ENCODE measurements around the gene CDC42BPB.

The CDC42BPB gene, protein sequence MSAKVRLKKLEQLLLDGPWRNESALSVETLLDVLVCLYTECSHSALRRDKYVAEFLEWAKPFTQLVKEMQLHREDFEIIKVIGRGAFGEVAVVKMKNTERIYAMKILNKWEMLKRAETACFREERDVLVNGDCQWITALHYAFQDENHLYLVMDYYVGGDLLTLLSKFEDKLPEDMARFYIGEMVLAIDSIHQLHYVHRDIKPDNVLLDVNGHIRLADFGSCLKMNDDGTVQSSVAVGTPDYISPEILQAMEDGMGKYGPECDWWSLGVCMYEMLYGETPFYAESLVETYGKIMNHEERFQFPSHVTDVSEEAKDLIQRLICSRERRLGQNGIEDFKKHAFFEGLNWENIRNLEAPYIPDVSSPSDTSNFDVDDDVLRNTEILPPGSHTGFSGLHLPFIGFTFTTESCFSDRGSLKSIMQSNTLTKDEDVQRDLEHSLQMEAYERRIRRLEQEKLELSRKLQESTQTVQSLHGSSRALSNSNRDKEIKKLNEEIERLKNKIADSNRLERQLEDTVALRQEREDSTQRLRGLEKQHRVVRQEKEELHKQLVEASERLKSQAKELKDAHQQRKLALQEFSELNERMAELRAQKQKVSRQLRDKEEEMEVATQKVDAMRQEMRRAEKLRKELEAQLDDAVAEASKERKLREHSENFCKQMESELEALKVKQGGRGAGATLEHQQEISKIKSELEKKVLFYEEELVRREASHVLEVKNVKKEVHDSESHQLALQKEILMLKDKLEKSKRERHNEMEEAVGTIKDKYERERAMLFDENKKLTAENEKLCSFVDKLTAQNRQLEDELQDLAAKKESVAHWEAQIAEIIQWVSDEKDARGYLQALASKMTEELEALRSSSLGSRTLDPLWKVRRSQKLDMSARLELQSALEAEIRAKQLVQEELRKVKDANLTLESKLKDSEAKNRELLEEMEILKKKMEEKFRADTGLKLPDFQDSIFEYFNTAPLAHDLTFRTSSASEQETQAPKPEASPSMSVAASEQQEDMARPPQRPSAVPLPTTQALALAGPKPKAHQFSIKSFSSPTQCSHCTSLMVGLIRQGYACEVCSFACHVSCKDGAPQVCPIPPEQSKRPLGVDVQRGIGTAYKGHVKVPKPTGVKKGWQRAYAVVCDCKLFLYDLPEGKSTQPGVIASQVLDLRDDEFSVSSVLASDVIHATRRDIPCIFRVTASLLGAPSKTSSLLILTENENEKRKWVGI (N-terminal part only)

GRCh38 chr14:103057372-103058163 is at the start of gene CDC42BPB:
CDC42BPB (minus strand) TSS chr14:103057549; CDS start chr14:103057173, 376 bp downstream.
- TF ChIP-seq CTCF (IDR thresholded peaks at IDR 0.05; ENCODE audit: low read depth, low read length) (no peak), POLR2A (IDR thresholded peaks at IDR 0.05; ENCODE audit: extremely low read depth, insufficient read length) (no peak), MYC (IDR thresholded peaks at IDR 0.05; ENCODE audit: low read depth, low read length) (no peak)
- TF ChIP-seq, protein P1, sequence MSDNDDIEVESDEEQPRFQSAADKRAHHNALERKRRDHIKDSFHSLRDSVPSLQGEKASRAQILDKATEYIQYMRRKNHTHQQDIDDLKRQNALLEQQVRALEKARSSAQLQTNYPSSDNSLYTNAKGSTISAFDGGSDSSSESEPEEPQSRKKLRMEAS (IDR thresholded peaks at IDR 0.05; ENCODE audit: low read depth, low read length) = no peak

GRCh38 chr14:103105580-103106150 is 48.3 kb upstream of the CDC42BPB start:
- peak; percentile 27 for TF ChIP-seq CTCF (IDR thresholded peaks at IDR 0.05; ENCODE audit: low read depth, low read length)
- TF ChIP-seq, protein P1 (IDR thresholded peaks at IDR 0.05; ENCODE audit: low read depth, low read length) = no peak
- no peak for TF ChIP-seq POLR2A (IDR thresholded peaks at IDR 0.05; ENCODE audit: extremely low read depth, insufficient read length)
- no peak overlapping the region for H3K4me3 ChIP-seq (ENCODE audit: low read depth, low read length)
- peak; percentile 38 for DNase-seq (ENCODE audit: low read depth)

More at GRCh38 chr14:103057372-103058163, at the start of gene CDC42BPB:
- peak within 1 kb of the TSS; percentile 64 for H3K4me3 ChIP-seq (ENCODE audit: low read depth, low read length)
- DNase-seq (ENCODE audit: low read depth) = peak; percentile 84

GRCh38 chr14:103104654-103105452 is 47.5 kb upstream of the CDC42BPB start:
- DNase-seq (ENCODE audit: low read depth) = peak; percentile 60
- H3K4me3 ChIP-seq (ENCODE audit: low read depth, low read length) = no peak overlapping the region
- peak; percentile 92 for TF ChIP-seq CTCF (IDR thresholded peaks at IDR 0.05; ENCODE audit: low read depth, low read length)
- TF ChIP-seq MYC (IDR thresholded peaks at IDR 0.05; ENCODE audit: low read depth, low read length) = no peak

DNA sequence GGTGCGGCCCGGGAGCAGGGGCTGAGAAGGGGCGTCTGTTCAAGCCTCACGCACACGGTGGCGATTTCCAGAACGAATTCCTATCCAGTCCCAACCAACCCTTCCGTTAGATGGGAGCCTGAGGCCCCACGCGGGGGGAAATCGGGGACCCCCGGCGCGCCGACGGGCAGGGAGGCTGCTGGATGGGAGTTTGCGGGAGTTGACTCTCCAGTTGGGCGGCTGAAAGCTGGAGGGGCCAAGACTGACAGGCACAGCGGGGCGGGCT is 47.0 kb upstream of the CDC42BPB start:
- TF ChIP-seq CTCF (IDR thresholded peaks at IDR 0.05; ENCODE audit: low read depth, low read length) = no peak
- TF ChIP-seq MYC (IDR thresholded peaks at IDR 0.05; ENCODE audit: low read depth, low read length) = no peak
- TF ChIP-seq POLR2A (IDR thresholded peaks at IDR 0.05; ENCODE audit: extremely low read depth, insufficient read length) = no peak
- TF ChIP-seq, protein P1 (IDR thresholded peaks at IDR 0.05; ENCODE audit: low read depth, low read length) = no peak
- DNase-seq (ENCODE audit: low read depth) = no peak
- no peak overlapping the region for H3K4me3 ChIP-seq (ENCODE audit: low read depth, low read length)
